HepG2 (cell line): ENCODE data around the gene NEBL. TPM values are rescaled to one million over a fixed set of nuclear protein-coding genes. Genes with fewer than 3 reads are reported as not detected.

Experiments
- ATAC-seq: fragments of 200-7000 bp; cut with Tn5 transposase; 3 replicates; pipeline ENCODE4 v1.9.1; 2020; ENCODE audit warnings: mild to moderate bottlenecking, moderate library complexity
- BruUV-seq: library from RNA; stranded (reverse); fragments of 400-500 nt; replicated peaks from 2 replicates; lab custom pipeline; 2021; lab: Mats Ljungman, UMichigan
- CTCF ChIA-PET: fragments of 300-600 bp; formaldehyde crosslinking; extraction: SDS; loops from one replicate; lab custom pipeline; 2021; ENCODE audit warnings: low total read pairs, inconsistent platforms, low intra/inter-chr PET ratio; lab: Yijun Ruan, JAX
- POLR2A ChIA-PET: fragments of 350-600 bp; sonication (Branson Sonifier 250); formaldehyde crosslinking; loops from one replicate; lab custom pipeline; 2020; ENCODE audit warnings: antibody characterized with exemption, inconsistent platforms; lab: Yijun Ruan, JAX
- DNase-seq: peaks from one replicate; pipeline ENCODE4 v3.0.0-alpha.2; 2015; ENCODE audit warnings: low spot score
- FAIRE-seq: peaks from 3 replicates; lab custom pipeline; 2011; peaks lifted over from hg19 to GRCh38; lab: Jason Lieb, UNC
- H2AFZ ChIP-seq: one replicate; pipeline ENCODE4 v1.6.1; 2011; ENCODE audit warnings: low read length, inconsistent platforms
- H3K27ac ChIP-seq: fragments of 300-600 bp; 3 replicates; pipeline ENCODE4 v1.8.0; 2011; ENCODE audit warnings: mixed run types, mild to moderate bottlenecking, mixed read lengths, low read length, inconsistent platforms; ENCODE audit not compliant: insufficient read depth; ENCODE audit errors: extremely low read length
- H3K27me3 ChIP-seq, 2 experiments: fragments of 200-600 bp in 1 of 2; 2 replicates in 1 of 2; 3 replicates in 1 of 2; pipeline versions ENCODE4 v1.6.0 to v1.8.0; 2011; ENCODE audit warnings: low read length in 2 of 2, mild to moderate bottlenecking in 2 of 2, moderate library complexity in 2 of 2, inconsistent platforms in 1 of 2; ENCODE audit not compliant: insufficient read depth in 2 of 2, control insufficient read depth in 1 of 2
- H3K36me3 ChIP-seq, 2 experiments: fragments of 200-600 bp in 1 of 2; replicated peaks in 1 of 2; 2 replicates in 1 of 2; 3 replicates in 1 of 2; pipeline versions ENCODE4 v1.5.1 to v1.8.0; 2011; ENCODE audit warnings: low read length in 2 of 2, inconsistent platforms in 1 of 2; ENCODE audit not compliant: insufficient read depth in 2 of 2, control insufficient read depth in 1 of 2
- H3K4me1 ChIP-seq: 2 replicates; pipeline ENCODE4 v1.5.1; 2012; ENCODE audit warnings: low read length, inconsistent platforms; ENCODE audit not compliant: insufficient read depth
- H3K4me2 ChIP-seq: 2 replicates; pipeline ENCODE4 v1.6.0; 2011; ENCODE audit warnings: low read depth, low read length, inconsistent platforms
- H3K4me3 ChIP-seq, 3 experiments: fragments of 200-600 bp in 1 of 3; sonication (generic), shearing (Covaris generic) in 1 of 3; replicated peaks in 1 of 3; 2 replicates each; pipeline ENCODE4 v1.5.1; 2011 to 2016; ENCODE audit warnings: low read length in 3 of 3, inconsistent platforms in 2 of 3, low read depth in 2 of 3, mild to moderate bottlenecking in 2 of 3, control low read depth in 1 of 3, mixed read lengths in 1 of 3; ENCODE audit not compliant: insufficient read depth in 1 of 3
- H3K79me2 ChIP-seq: one replicate; pipeline ENCODE4 v1.6.1; 2011; ENCODE audit warnings: low read length, inconsistent platforms; ENCODE audit not compliant: insufficient read depth
- H3K9ac ChIP-seq: 2 replicates; pipeline ENCODE4 v1.6.0; 2011; ENCODE audit warnings: mild to moderate bottlenecking, low read depth, low read length, inconsistent platforms; ENCODE audit not compliant: insufficient read depth
- H3K9me3 ChIP-seq: 2 replicates; pipeline ENCODE4 v1.5.1; 2012; ENCODE audit warnings: mild to moderate bottlenecking, low read length
- H4K20me1 ChIP-seq: 2 replicates; pipeline ENCODE4 v1.6.0; 2011; ENCODE audit warnings: inconsistent platforms, mild to moderate bottlenecking, low read length, moderate library complexity; ENCODE audit not compliant: insufficient read depth
- ARNT2 ChIP-seq: sonication (generic); formaldehyde crosslinking; IDR thresholded peaks from 2 replicates; pipeline ENCODE4 v1.8.0; 2022; ENCODE audit warnings: mild to moderate bottlenecking, low read depth, missing genetic modification reagents, moderate library complexity
- ATF7-NPFF ChIP-seq: sonication (generic); formaldehyde crosslinking; IDR thresholded peaks from 2 replicates; pipeline ENCODE4 v1.8.1; 2023; ENCODE audit warnings: mild to moderate bottlenecking, low read depth, missing genetic modification reagents, moderate library complexity
- FOXA1 ChIP-seq, 2 experiments: fragments of 450-650 bp in 1 of 2; sonication (generic) in 1 of 2; formaldehyde crosslinking in 1 of 2; IDR thresholded peaks; 2 replicates each; pipeline versions ENCODE4 v1.4.0 to v1.6.1; 2016 to 2020; ENCODE audit warnings: missing genetic modification reagents in 1 of 2
- FOXC1 ChIP-seq: sonication (generic); formaldehyde crosslinking; IDR thresholded peaks from 2 replicates; pipeline ENCODE4 v1.8.0; 2022; ENCODE audit warnings: mild to moderate bottlenecking, missing genetic modification reagents, borderline replicate concordance
- FOXO4 ChIP-seq: sonication (generic); formaldehyde crosslinking; conservative IDR thresholded peaks from 2 replicates; pipeline ENCODE4 v1.8.1; 2023; ENCODE audit warnings: missing genetic modification reagents
- JARID2 ChIP-seq: sonication (generic); formaldehyde crosslinking; IDR thresholded peaks from 2 replicates; pipeline ENCODE4 v1.8.1; 2023; ENCODE audit warnings: missing genetic modification reagents, inconsistent platforms; ENCODE audit not compliant: insufficient replicate concordance
- KLF9 ChIP-seq: IDR thresholded peaks from 2 replicates; pipeline ENCODE4 v1.6.1; 2016; ENCODE audit warnings: low read depth
- NAIF1 ChIP-seq: sonication (generic); formaldehyde crosslinking; IDR thresholded peaks from 2 replicates; pipeline ENCODE4 v1.5.0; 2020; ENCODE audit warnings: mild to moderate bottlenecking, missing genetic modification reagents, borderline replicate concordance
- NCOA1 ChIP-seq: sonication (generic); formaldehyde crosslinking; IDR thresholded peaks from 2 replicates; pipeline ENCODE4 v1.9.0; 2021; ENCODE audit warnings: missing genetic modification reagents
- PHF5A ChIP-seq: IDR thresholded peaks from one replicate; pipeline ENCODE4 v1.6.1; 2018; ENCODE audit warnings: low read depth, missing genetic modification reagents; ENCODE audit not compliant: unreplicated experiment
- TFDP1 ChIP-seq: IDR thresholded peaks from 2 replicates; pipeline ENCODE4 v1.6.1; 2016; ENCODE audit warnings: missing compliant biosample characterization, missing genetic modification reagents, borderline replicate concordance
- ZNF329 ChIP-seq: sonication (generic); formaldehyde crosslinking; IDR thresholded peaks from 2 replicates; pipeline ENCODE4 v1.9.0; 2021; ENCODE audit warnings: low read depth, mild to moderate bottlenecking, missing genetic modification reagents
- ZNF501 ChIP-seq: sonication (generic); formaldehyde crosslinking; IDR thresholded peaks from 2 replicates; pipeline ENCODE4 v1.5.1; 2020; ENCODE audit warnings: mild to moderate bottlenecking, moderate library complexity, missing genetic modification reagents
- ZNF562 ChIP-seq: sonication (generic); formaldehyde crosslinking; IDR thresholded peaks from 2 replicates; pipeline ENCODE4 v1.8.0; 2022; ENCODE audit warnings: missing genetic modification reagents, borderline replicate concordance
- ZNF577 ChIP-seq: sonication (generic); formaldehyde crosslinking; IDR thresholded peaks from 2 replicates; pipeline ENCODE4 v1.4.0; 2020; ENCODE audit warnings: mild to moderate bottlenecking, low read depth, missing genetic modification reagents, borderline replicate concordance
- ZNF770 ChIP-seq: sonication (generic); formaldehyde crosslinking; IDR thresholded peaks from 2 replicates; pipeline ENCODE4 v1.5.0; 2020; ENCODE audit warnings: mild to moderate bottlenecking, missing genetic modification reagents
- ZZZ3 ChIP-seq: sonication (generic); formaldehyde crosslinking; IDR thresholded peaks from 2 replicates; pipeline ENCODE4 v1.4.0; 2020; ENCODE audit warnings: missing genetic modification reagents, mild to moderate bottlenecking, borderline replicate concordance
- WGBS: methylation state at CpG from one replicate; pipeline ENCODE4 v1.1.6; 2017; ENCODE audit warnings: low lambda C conversion rate; 5-methylcytosine and 5-hydroxymethylcytosine counted together
- in situ Hi-C: cut with HindIII; loops from 2 replicates; pipeline ENCODE4 v1.10.0; 2017; ENCODE audit warnings: low pct_unique_long_range_greater_than_20kb; ENCODE audit not compliant: extremely low pct_ligation_motif_present
- intact Hi-C: fragments of 100-400 bp; cut with micrococcal nuclease; formaldehyde crosslinking; loops from one replicate; pipeline ENCODE4 v1.10.0; 2022; ENCODE audit not compliant: unreplicated experiment
- polyA plus RNA-seq, 8 experiments: library from polyadenylated mRNA; depleted of rRNA in 3 of 8; stranded (reverse) in 7 of 8; unstranded in 1 of 8; fragments of >200 nt; fragmentation: Illumina TruSeq in 4 of 8; extraction: Trizol in 4 of 8; gene quantifications; 2 replicates each; pipeline versions ENCODE4 v1.2.1 to v1.2.3, GENCODE V29; 2011 to 2016; ENCODE audit warnings: low read depth in 4 of 8, missing spikeins in 1 of 8, mixed read lengths in 1 of 8; ENCODE audit not compliant: insufficient read depth in 1 of 8
- total RNA-seq, 5 experiments: library from RNA; depleted of rRNA; stranded (reverse); fragments of >200 nt; fragmentation: Illumina TruSeq; extraction: Trizol; gene quantifications; 2 replicates each; pipeline ENCODE4 v1.2.3, GENCODE V29; 2016; ENCODE audit warnings: low read depth in 1 of 5

NEBL gene
- total and polyA plus RNA-seq, 2 of the 13 experiments (the other 11 are each of a cell fraction or from before 2014, with no cell fraction given), result not detected

GRCh38 chr10:20916976-20917375, 19.9 kb upstream of the NEBL start:
- H3K4me1 ChIP-seq, result no peaks in the 10 kb centered on the region
- H3K4me2 ChIP-seq, result no peak overlapping the region
- no peaks in the 10 kb centered on the region for H3K79me2 ChIP-seq
- H3K27me3 ChIP-seq, result peaks cover 0 to 2% of the 10 kb centered on the region in 2 experiments; a peak in 1 of 5 replicates
- no peaks in the 10 kb centered on the region for H4K20me1 ChIP-seq
- ATAC-seq, result no peak
- POLR2A ChIA-PET, result no interaction called here
- H2AFZ ChIP-seq, result no peak overlapping the region
- 2% methylated on average over 1 of the region's 1 CpG for WGBS
- H3K9ac ChIP-seq, result no peak overlapping the region
- FAIRE-seq, result no peak
- BruUV-seq, result no TSS peak
- CTCF ChIA-PET, result no interaction called here
- H3K4me3 ChIP-seq, result no peak overlapping the region
- TF ChIP-seq FOXO4 (CRISPR knock-in tag), result no peak
- TF ChIP-seq ZZZ3, result no peak
- TF ChIP-seq ZNF562 (CRISPR knock-in tag), result no peak
- no peak for TF ChIP-seq ATF7-NPFF (CRISPR knock-in tag)
- no peak for TF ChIP-seq JARID2
- TF ChIP-seq ARNT2, result no peak
- TF ChIP-seq ZNF577, result no peak
- no peak for TF ChIP-seq TFDP1 (CRISPR knock-in tag)
- no peak for TF ChIP-seq NCOA1
- TF ChIP-seq NAIF1 (CRISPR knock-in tag), result no peak
- no peak for TF ChIP-seq KLF9 (CRISPR knock-in tag)
- no peak for TF ChIP-seq PHF5A (CRISPR knock-in tag)
- TF ChIP-seq ZNF770 (CRISPR knock-in tag), result no peak
- no peak for TF ChIP-seq FOXA1 (IDR thresholded peaks at IDR 0.05)
- TF ChIP-seq FOXA1 (CRISPR knock-in tag; IDR thresholded peaks at IDR 0.05), result no peak
- TF ChIP-seq ZNF329 (CRISPR knock-in tag), result no peak
- no peak for TF ChIP-seq FOXC1 (CRISPR knock-in tag)
- TF ChIP-seq ZNF501 (CRISPR knock-in tag), result no peak
- H3K27ac ChIP-seq, result no peak overlapping the region
- in situ Hi-C loops, result no loop called here
- no peak for DNase-seq
- intact Hi-C loops, result no loop called here
- H3K36me3 ChIP-seq, result no peaks in the 10 kb centered on the region
- H3K9me3 ChIP-seq, result no peaks in the 10 kb centered on the region
